Endothelial cell of umbilical vein (primary cell): ENCODE results near the gene MRPL42. TPM values are rescaled to one million over a fixed set of nuclear protein-coding genes. Genes with fewer than 3 reads are reported as not detected.

Experiments used
- BruUV-seq: library from RNA; stranded (reverse); fragments of 400-500 nt; replicated peaks from 2 replicates; lab custom pipeline; 2021; lab: Mats Ljungman, UMichigan
- CTCF ChIA-PET: fragments of 300-600, 350-600 bp; sonication (Branson Sonifier 250); formaldehyde crosslinking; loops from one replicate; lab custom pipeline; 2021; ENCODE audit warnings: antibody characterized with exemption, inconsistent platforms; lab: Charles Lee
- POLR2A ChIA-PET: fragments of 300-600, 350-600 bp; sonication (Branson Sonifier 250); formaldehyde crosslinking; loops from one replicate; lab custom pipeline; 2021; ENCODE audit warnings: antibody characterized with exemption, inconsistent platforms; lab: Charles Lee
- DNase-seq: peaks from one replicate; pipeline ENCODE4 v3.0.0-alpha.2; 2011; ENCODE audit warnings: low read depth, low spot score
- FAIRE-seq: peaks from 2 replicates; lab custom pipeline; 2011; peaks lifted over from hg19 to GRCh38; lab: Jason Lieb, UNC
- H2AFZ ChIP-seq: 2 replicates; pipeline ENCODE4 v1.6.0; 2012; ENCODE audit warnings: low read depth, low read length, control low read depth, inconsistent platforms
- H3K27ac ChIP-seq: 2 replicates; pipeline ENCODE4 v1.5.1; 2011; ENCODE audit warnings: low read depth, mild to moderate bottlenecking, control low read depth, low read length, moderate library complexity; ENCODE audit not compliant: insufficient read depth
- H3K27me3 ChIP-seq, 2 experiments: 2 replicates each; pipeline versions ENCODE4 v1.6.0 to v1.6.1; 2011; ENCODE audit warnings: low read length in 2 of 2, mixed read lengths in 1 of 2; ENCODE audit not compliant: control insufficient read depth in 2 of 2, insufficient read depth in 2 of 2
- H3K36me3 ChIP-seq, 2 experiments: 2 replicates in 1 of 2; 3 replicates in 1 of 2; pipeline ENCODE4 v1.5.1; 2011; ENCODE audit warnings: low read length in 2 of 2, mild to moderate bottlenecking in 1 of 2, moderate library complexity in 1 of 2; ENCODE audit not compliant: control insufficient read depth in 2 of 2, insufficient read depth in 2 of 2; ENCODE audit errors: extremely low read depth in 1 of 2
- H3K4me1 ChIP-seq: 3 replicates; pipeline ENCODE4 v1.5.1; 2011; ENCODE audit warnings: mild to moderate bottlenecking, low read length; ENCODE audit not compliant: control insufficient read depth, insufficient read depth; ENCODE audit errors: extremely low read depth
- H3K4me2 ChIP-seq: 2 replicates; pipeline ENCODE4 v1.6.1; 2011; ENCODE audit warnings: low read length, control low read depth, mixed read lengths; ENCODE audit not compliant: insufficient read depth
- H3K4me3 ChIP-seq, 3 experiments: fragments of 200-600 bp in 1 of 3; sonication (generic), shearing (Covaris generic) in 1 of 3; replicated peaks in 1 of 3; 2 replicates each; pipeline ENCODE4 v1.5.1; 2011 to 2016; ENCODE audit warnings: control low read depth in 3 of 3, low read length in 3 of 3, mild to moderate bottlenecking in 2 of 3, inconsistent platforms in 1 of 3, low read depth in 1 of 3, moderate library complexity in 1 of 3; ENCODE audit not compliant: insufficient read depth in 1 of 3
- H3K79me2 ChIP-seq: 2 replicates; pipeline ENCODE4 v1.6.0; 2012; ENCODE audit warnings: low read length, inconsistent platforms; ENCODE audit not compliant: control insufficient read depth, insufficient read depth
- H3K9ac ChIP-seq: replicated peaks from 2 replicates; pipeline ENCODE3; 2011; ENCODE audit warnings: low read length, control low read depth; ENCODE audit not compliant: insufficient read depth; ENCODE audit errors: extremely low read depth
- H3K9me1 ChIP-seq: replicated peaks from 3 replicates; pipeline ENCODE4 v1.6.0; 2011; ENCODE audit warnings: mild to moderate bottlenecking, low read length; ENCODE audit not compliant: control insufficient read depth, insufficient read depth; ENCODE audit errors: extremely low read depth
- H3K9me3 ChIP-seq: replicated peaks from 2 replicates; pipeline ENCODE4 v1.5.1; 2012; ENCODE audit warnings: low read length, inconsistent platforms; ENCODE audit not compliant: control insufficient read depth, insufficient read depth
- H4K20me1 ChIP-seq: replicated peaks from 2 replicates; pipeline ENCODE3; 2011; ENCODE audit warnings: mild to moderate bottlenecking, low read length; ENCODE audit not compliant: control insufficient read depth, insufficient read depth; ENCODE audit errors: extremely low read depth
- EZH2 ChIP-seq: IDR thresholded peaks from 2 replicates; pipeline ENCODE4 v1.6.1; 2012; ENCODE audit warnings: borderline replicate concordance, low read depth, mild to moderate bottlenecking, moderate library complexity, low read length, inconsistent platforms; ENCODE audit not compliant: severe bottlenecking
- FOS ChIP-seq: IDR thresholded peaks from 2 replicates; pipeline ENCODE4 v1.6.1; 2011; ENCODE audit warnings: mild to moderate bottlenecking, low read length, moderate library complexity, borderline replicate concordance; ENCODE audit not compliant: insufficient read depth
- GATA2 ChIP-seq: IDR thresholded peaks from 2 replicates; pipeline ENCODE4 v1.7.0; 2011; ENCODE audit warnings: low read depth, mild to moderate bottlenecking, moderate library complexity, mixed read lengths, low read length; ENCODE audit not compliant: insufficient read length, insufficient read depth
- JUN ChIP-seq: IDR thresholded peaks from 2 replicates; pipeline ENCODE4 v1.6.1; 2011; ENCODE audit warnings: borderline replicate concordance, low read depth; ENCODE audit not compliant: insufficient read length, insufficient read depth
- MYC ChIP-seq: IDR thresholded peaks from one replicate; pipeline ENCODE4 v1.6.1; 2011; ENCODE audit warnings: mild to moderate bottlenecking, low read depth, low read length
- POLR2A ChIP-seq: IDR thresholded peaks from 2 replicates; pipeline ENCODE4 v1.6.1; 2012; ENCODE audit warnings: low read depth, mild to moderate bottlenecking, control low read depth, low read length
- POLR2AphosphoS5 ChIP-seq: IDR thresholded peaks from 2 replicates; pipeline ENCODE4 v1.6.1; 2012; ENCODE audit warnings: low read depth, mild to moderate bottlenecking, control low read depth, low read length, moderate library complexity; ENCODE audit not compliant: insufficient read depth
- dilution Hi-C: fragments of 300-500 bp; cut with MboI; formaldehyde crosslinking; loops from one replicate; pipeline ENCODE4 v1.15.0; 2019; ENCODE audit warnings: low sequenced_read_pairs; ENCODE audit not compliant: extremely low pct_ligation_motif_present
- intact Hi-C: fragments of 100-400 bp; cut with micrococcal nuclease; formaldehyde crosslinking; loops from one replicate; pipeline ENCODE4 v1.10.0; 2022
- polyA plus RNA-seq, 4 experiments: library from polyadenylated mRNA; depleted of rRNA in 3 of 4; stranded (reverse) in 3 of 4; unstranded in 1 of 4; fragments of >200 nt; gene quantifications; 2 replicates each; pipeline versions ENCODE4 v1.2.1 to v1.2.3, GENCODE V29; 2011 to 2012; ENCODE audit warnings: missing spikeins in 1 of 4
- total RNA-seq: library from RNA; stranded (reverse); gene quantifications from 2 replicates; pipeline ENCODE4 v1.2.3, GENCODE V29; 2021
- TF ChIP-seq, protein P1 (sequence below), 2 donors: IDR thresholded peaks; 1 replicate in 1 of 2; 2 replicates in 1 of 2; pipeline ENCODE4 v1.5.1; 2011; ENCODE audit warnings: low read length in 2 of 2, mild to moderate bottlenecking in 2 of 2, moderate library complexity in 2 of 2, control low read depth in 1 of 2, inconsistent platforms in 1 of 2, low read depth in 1 of 2; ENCODE audit not compliant: insufficient read depth in 1 of 2; ENCODE audit errors: extremely low read depth in 1 of 2
- TF ChIP-seq, protein P2 (sequence below): IDR thresholded peaks from 2 replicates; pipeline ENCODE4 v1.6.1; 2011; ENCODE audit not compliant: insufficient read depth, insufficient read length

MRPL42 gene
- total and polyA plus RNA-seq, 2 donors (not counting 3 experiments of a cell fraction or from before 2014, with no cell fraction given) = 38.5 to 61.2 TPM

DNA sequence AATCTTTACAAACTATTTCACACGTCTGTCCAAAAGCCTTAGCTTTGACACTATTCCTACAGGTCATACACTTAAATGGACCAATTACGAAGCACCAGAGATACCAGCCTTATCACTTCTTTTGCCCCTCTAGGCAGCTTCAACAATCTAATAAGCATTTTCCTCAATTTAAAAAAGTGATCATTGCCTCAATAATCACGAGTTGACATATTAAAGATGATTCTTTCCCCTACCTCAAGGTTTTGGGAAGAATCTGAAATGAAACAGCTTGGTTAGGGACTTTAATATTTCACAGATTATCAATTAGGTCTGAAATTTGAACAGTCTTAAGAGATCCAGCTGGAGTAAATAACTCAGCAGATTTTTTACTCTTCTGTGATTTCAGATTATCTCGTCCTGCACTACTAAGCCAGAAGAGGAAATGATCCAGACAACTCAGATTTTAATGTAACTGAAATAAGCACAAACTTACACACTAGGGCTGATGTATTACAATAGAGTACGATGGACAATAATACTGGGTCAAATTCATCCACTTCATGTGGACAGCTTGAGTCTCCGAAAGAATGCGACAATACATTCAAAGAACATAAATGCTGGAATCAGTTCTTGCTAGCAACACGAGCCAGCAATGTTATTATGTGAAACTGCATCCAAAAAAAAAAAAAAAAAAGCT, 41.4 kb upstream of the MRPL42 start:
- Histone ChIP-seq H3K9ac (no peak overlapping the region), H3K4me3 (no peak overlapping the region), H3K27ac (no peak overlapping the region), H3K9me3 (no peaks in the 10 kb centered on the region), H3K27me3 (no peaks in the 10 kb centered on the region), H3K9me1 (peaks cover 2% of the 10 kb centered on the region), H3K4me1 (peaks cover 2% of the 10 kb centered on the region), H3K36me3 (no peaks in the 10 kb centered on the region), H4K20me1 (peaks cover 17% of the 10 kb centered on the region), H3K79me2 (peaks cover 98% of the 10 kb centered on the region), H2AFZ (no peak overlapping the region), H3K4me2 (no peak overlapping the region)
- dilution Hi-C loops (no loop called here), intact Hi-C loops (loop anchor here (10.0 kb wide), 1 partner anchor 851 kb away; no protein-coding TSS in a partner anchor)
- TF ChIP-seq POLR2AphosphoS5 = no peak
- no peak for TF ChIP-seq POLR2A
- no peak for TF ChIP-seq GATA2
- TF ChIP-seq FOS = no peak
- TF ChIP-seq EZH2 = no peak
- TF ChIP-seq, protein P1, sequence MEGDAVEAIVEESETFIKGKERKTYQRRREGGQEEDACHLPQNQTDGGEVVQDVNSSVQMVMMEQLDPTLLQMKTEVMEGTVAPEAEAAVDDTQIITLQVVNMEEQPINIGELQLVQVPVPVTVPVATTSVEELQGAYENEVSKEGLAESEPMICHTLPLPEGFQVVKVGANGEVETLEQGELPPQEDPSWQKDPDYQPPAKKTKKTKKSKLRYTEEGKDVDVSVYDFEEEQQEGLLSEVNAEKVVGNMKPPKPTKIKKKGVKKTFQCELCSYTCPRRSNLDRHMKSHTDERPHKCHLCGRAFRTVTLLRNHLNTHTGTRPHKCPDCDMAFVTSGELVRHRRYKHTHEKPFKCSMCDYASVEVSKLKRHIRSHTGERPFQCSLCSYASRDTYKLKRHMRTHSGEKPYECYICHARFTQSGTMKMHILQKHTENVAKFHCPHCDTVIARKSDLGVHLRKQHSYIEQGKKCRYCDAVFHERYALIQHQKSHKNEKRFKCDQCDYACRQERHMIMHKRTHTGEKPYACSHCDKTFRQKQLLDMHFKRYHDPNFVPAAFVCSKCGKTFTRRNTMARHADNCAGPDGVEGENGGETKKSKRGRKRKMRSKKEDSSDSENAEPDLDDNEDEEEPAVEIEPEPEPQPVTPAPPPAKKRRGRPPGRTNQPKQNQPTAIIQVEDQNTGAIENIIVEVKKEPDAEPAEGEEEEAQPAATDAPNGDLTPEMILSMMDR (IDR thresholded peaks at IDR 0.05; ENCODE audit: extremely low read depth in 1 of 2, insufficient read depth in 1 of 2, low read depth in 1 of 2, low read length in 2 of 2) = no peak
- TF ChIP-seq JUN = no peak
- no peak for TF ChIP-seq MYC
- TF ChIP-seq, protein P2, sequence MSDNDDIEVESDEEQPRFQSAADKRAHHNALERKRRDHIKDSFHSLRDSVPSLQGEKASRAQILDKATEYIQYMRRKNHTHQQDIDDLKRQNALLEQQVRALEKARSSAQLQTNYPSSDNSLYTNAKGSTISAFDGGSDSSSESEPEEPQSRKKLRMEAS = no peak
- FAIRE-seq (no peak), DNase-seq (peak; percentile 13)
- POLR2A ChIA-PET = interaction anchor here (0.7 kb wide), 1 partner anchor 17 kb away, joined by 7 read pairs; no protein-coding TSS in a partner anchor
- BruUV-seq = no TSS peak
- CTCF ChIA-PET = interaction anchor here (0.6 to 1.8 kb wide), 5 partner anchors 11 to 676 kb away, joined by 3 to 6 read pairs (median 3); partner anchors contain the start of gene MRPL42
